Stimulated activated CD4-positive, alpha-beta T cell treated with anti-CD3 and anti-CD28 coated beads, Interleukin-4, amount 100 ng/mL, for 4 hours (primary cell): ENCODE results near the gene DOCK3.
"Not testable (repeated sequence)": the region's sequence is repeated elsewhere in the genome, so short reads cannot be mapped to it uniquely, and the experiment has no call there.

Source experiments
- DNase-seq, 2 experiments: peaks; one replicate each; pipeline ENCODE4 v3.0.0-alpha.2; 2020

Gene DOCK3

GRCh38 chr3:50806806-50807205 is 132.1 kb downstream of the DOCK3 start:
- DNase-seq: no peak

DNA sequence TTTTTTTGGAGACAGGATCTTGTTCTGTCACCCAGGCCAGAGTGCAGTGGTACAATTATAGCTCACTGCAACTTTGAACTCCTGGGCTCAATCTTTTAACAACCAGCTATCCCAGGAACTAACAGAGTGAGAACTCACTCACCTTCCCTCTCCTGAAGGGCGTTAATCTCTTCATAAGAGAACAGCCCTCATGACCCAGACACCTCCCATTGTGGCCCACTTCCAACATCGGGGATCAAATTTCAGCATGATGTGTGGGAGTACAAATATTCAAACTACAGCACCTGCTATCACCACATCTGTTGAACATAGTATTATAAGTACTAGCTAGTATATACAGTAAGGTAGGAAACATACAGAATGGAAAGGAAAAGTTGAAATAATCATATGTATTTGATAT is 132.5 kb downstream of the DOCK3 start:
- DNase-seq: no peak

DNA sequence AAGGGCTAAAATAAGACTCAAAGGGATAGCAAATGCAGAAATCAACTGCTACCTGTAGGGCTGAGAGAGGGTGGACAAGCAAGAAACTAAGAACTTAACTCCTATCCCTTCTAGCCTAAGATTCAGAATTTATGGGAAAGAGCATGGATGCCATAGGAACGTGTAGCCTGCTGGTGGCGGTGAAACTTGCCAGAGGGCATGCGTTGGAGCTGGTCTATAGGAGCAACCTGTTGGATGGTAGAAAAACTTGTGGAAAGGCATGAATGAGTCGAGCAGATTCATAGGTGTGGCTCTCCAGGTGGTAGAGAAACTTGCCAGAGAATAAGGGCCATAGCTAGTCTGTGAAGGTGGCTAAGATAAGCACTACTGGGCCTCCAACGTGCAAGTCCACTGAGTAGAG is 137.2 kb downstream of the DOCK3 start:
- DNase-seq: no peak

- DNase-seq: no peak
Observed at GRCh38 chr3:50815844-50816243, 141.1 kb downstream of the DOCK3 start.

DNA sequence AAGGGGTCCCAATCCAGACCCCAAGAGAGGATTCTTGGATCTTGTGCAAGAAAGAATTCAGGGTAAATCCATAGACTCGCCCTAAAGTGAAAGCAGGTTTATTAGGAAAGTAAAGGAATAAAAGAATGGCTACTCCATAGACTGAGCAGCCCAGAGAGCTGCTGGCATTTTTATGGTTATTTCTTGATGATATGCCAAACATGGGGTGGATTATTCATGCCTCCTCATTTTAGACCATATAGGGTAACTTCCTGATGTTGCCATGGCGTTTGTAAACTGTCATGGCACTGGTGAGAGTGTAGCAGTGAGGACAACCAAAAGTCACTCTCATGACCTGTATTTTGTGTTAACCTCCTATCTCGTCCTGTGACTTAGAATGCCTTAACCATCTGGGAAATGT is 142.2 kb downstream of the DOCK3 start:
- DNase-seq: no peak

GRCh38 chr3:50817756-50818529 is 143.2 kb downstream of the DOCK3 start:
- DNase-seq: no peak

- DNase-seq: no peak
Observed at GRCh38 chr3:50819882-50820281, 145.2 kb downstream of the DOCK3 start.

- DNase-seq: no peak
Observed at GRCh38 chr3:50825841-50826240, 151.1 kb downstream of the DOCK3 start.

GRCh38 chr3:50830451-50830850 is 155.7 kb downstream of the DOCK3 start:
- DNase-seq: no peak

DNA sequence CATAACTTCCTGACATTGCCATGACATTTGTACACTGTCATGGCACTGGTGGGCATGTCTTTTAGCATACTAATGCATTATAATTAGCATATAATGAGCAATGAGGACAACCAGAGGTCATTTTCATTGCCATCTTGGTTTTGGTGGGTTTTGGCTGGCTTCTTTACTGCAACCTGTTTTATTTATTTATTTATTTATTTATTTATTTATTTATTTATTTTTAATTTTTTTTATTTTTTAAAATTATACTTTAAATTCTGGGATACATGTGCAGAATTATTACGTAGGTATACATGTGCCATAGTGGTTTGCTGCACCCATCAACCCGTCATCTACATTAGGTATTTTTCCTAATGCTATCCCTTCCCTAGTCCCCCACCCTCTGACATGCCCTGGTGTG is 156.3 kb downstream of the DOCK3 start:
- DNase-seq: not testable (repeated sequence)

GRCh38 chr3:50840983-50841489 is 166.3 kb downstream of the DOCK3 start:
- no peak for DNase-seq

DNA sequence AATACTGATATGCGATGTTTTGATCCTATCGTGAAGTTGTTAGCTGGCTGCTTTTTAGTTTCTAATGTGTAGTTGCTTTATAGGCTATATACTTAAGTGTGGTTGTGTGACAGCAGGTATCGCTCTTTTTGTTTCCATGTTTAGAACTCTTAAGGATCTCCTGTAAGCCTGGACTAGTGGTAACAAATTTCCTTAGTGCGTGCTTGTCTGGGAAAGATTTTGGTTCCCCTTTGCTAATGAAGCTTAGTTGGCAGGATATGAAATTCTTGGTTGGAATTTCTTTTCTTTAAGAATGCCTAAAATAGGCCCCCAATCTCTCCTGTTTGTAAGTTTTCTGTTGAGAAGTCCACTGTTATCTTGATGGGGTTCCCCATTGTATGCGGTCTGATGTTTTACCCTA is 173.6 kb downstream of the DOCK3 start:
- no peak for DNase-seq

GRCh38 chr3:50850639-50851511 is 176.1 kb downstream of the DOCK3 start:
- DNase-seq: no peak

DNA sequence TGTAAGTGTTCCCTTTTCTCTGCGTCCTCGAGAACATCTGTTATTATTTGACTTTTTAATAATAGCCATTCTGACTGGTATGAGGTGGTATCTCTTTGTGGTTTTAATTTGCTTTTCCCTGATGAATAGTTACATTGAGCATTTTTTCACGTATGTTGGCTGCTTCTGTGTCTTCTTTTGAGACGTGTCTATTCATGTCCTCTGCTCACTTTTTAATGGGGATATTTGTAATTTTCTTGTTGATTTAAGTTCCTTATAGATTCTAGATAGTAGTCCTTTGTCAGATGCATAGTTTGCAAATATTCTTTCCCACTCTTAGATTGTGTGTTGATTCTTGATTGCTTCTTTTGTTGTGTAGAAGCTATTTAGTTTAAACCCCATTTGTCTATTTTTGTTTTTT is 179.2 kb downstream of the DOCK3 start:
- no peak for DNase-seq

- DNase-seq: no peak
Observed at GRCh38 chr3:50862221-50862620, 187.5 kb downstream of the DOCK3 start.

GRCh38 chr3:50873376-50874157 is 198.8 kb downstream of the DOCK3 start:
- DNase-seq: no peak

DNA sequence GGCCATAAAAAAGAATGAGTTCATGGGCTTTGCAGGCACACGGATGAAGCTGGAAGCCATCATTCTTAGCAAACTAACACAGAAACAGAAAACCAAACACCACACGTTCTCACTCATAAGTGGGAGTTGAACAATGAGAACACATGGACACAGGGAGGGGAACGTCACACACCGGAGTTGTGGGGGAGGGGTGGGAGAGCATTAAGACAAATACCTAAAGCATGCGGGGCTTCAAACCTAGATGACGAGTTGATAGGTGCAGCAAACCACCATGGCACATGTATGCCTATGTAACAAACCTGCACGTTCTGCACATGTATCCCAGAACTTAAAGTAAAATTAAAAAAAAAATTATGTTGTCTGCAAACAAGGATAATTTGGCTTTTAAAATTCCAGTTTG is 200.1 kb downstream of the DOCK3 start:
- not testable (repeated sequence) for DNase-seq

- no peak for DNase-seq
Observed at GRCh38 chr3:50876947-50877346, 202.2 kb downstream of the DOCK3 start.

- DNase-seq: not testable (repeated sequence)
Observed at GRCh38 chr3:50882733-50883132, 208.0 kb downstream of the DOCK3 start.

DNA sequence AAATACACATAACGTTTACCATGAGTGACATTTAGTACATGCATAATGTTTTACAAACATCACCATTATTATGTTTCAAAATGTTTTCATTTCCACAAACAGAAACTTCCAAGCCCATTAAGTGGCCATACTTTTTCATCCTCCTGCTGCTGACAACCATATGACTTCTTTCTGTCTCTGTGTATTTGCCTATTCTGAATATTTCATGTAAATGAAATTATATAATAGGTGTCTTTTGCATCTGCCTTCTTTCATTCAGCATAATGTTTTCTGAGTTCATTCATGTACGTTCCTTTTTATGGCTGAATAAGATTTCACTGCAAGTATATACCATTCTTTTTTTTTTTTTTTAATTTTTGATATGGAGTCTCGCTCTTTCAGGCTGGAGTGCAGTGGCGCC is 209.0 kb downstream of the DOCK3 start:
- no peak for DNase-seq

DNA sequence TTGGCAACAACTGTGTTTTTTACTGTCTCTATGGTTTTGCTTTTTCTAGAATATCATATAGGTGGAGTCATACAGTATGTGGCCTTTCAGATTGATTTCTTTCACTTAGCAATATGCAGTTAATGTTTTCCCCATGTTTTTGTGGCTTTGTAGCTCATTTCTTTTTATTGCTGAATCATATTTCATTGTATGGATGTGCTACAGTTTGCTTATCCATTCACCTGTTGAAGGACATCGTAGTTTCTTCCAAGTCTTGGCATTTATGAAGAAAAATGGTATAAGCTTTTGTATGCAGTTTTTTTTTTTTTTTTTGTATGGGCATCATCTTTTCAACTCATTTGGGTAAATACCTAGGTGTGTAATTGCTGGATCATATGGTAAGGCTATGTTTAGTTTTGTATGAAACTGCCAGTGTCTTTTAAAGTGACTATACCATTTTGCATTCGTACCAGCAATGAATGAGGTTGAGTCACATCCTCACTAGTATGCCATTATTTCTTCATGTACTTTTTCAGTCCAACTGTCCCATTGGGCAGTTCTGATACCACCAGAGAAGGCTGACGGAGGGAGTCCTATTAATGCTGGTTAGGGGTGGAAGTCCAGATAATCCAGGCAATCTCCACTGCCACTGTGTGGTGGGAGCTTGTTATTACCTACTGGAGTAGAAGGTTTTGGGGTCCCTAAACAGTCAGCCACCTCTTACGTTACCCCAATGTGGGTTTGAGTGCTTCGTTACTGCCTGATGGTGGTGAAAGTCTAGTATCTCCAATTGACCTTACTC is 210.5 kb downstream of the DOCK3 start:
- DNase-seq: no peak

DNA sequence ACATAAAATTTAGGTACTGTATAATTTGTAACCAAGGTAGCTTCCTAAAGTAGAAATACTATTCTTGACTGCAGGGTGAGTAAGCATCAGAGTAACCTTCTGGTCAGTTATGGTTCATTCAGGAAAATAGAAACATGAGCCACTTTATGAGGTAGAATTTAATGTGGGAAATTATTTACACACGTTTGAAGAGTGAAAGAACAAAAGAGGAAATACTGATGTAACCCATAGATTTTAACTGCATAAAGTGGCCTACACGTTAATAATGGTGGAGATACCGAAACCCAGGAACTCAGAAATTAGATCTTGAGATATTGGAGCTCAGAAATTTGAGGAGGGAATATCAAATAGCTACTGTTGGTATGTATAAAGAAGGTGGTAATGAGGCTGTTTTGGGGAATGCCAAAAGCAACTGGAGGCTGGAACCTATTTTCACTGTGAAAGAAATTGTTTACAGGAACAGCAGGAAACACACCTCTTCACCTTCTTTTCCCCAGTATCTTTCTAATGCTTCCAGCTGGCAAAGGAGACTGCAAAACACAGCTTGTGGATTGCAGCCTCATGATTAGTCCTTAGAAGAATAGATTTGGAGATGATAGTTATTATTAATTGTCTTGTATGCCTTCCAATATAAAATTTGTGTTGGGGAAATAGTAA is 216.1 kb downstream of the DOCK3 start:
- no peak for DNase-seq
